Tibial nerve (tissue), 4 donors: ENCODE measurements around the gene POLK.

ENCODE experiments used
- CTCF ChIP-seq, 5 experiments: fragments of 200-600 bp in 3 of 5; fragments of 450-650 bp in 2 of 5; sonication (generic) in 3 of 5; IDR thresholded peaks; one replicate each; pipeline ENCODE4 v1.5.1; 2016 to 2019; ENCODE audit warnings: antibody characterized with exemption in 5 of 5, mild to moderate bottlenecking in 3 of 5, moderate library complexity in 2 of 5
- EP300 ChIP-seq, 2 donors: sonication (generic); formaldehyde crosslinking; IDR thresholded peaks; one replicate each; pipeline ENCODE4 v1.6.1; 2017; ENCODE audit warnings: antibody characterized with exemption in 2 of 2, mild to moderate bottlenecking in 1 of 2
- POLR2A ChIP-seq, 2 donors: fragments of 450-650 bp; IDR thresholded peaks; one replicate each; pipeline ENCODE4 v1.6.1; 2017; ENCODE audit warnings: antibody characterized with exemption in 2 of 2, mild to moderate bottlenecking in 2 of 2, moderate library complexity in 2 of 2

GRCh38 chr5:75571547-75571946, 59.9 kb downstream of the POLK start:
- TF ChIP-seq EP300 (IDR thresholded peaks at IDR 0.05) (no peak), CTCF (IDR thresholded peaks at IDR 0.05) (no peak), POLR2A (IDR thresholded peaks at IDR 0.05) (no peak)
